MG63 (cell line): Measurements from ENCODE around the gene FAM186B. TPM values are rescaled to one million over a fixed set of nuclear protein-coding genes. Genes with fewer than 3 reads are reported as not detected.
A peak's percentile ranks its signal among the peaks of the same experiment; 100 is the strongest.

Experiments
- DNase-seq: peaks from one replicate; pipeline ENCODE4 v3.0.0-alpha.2; 2020
- H3K27me3 ChIP-seq: fragments of 250-450 bp; sonication (Bioruptor Pico); 2 replicates; pipeline ENCODE4 v1.5.1; 2020; ENCODE audit warnings: mild to moderate bottlenecking, moderate library complexity
- H3K36me3 ChIP-seq: fragments of 250-450 bp; sonication (Bioruptor Pico); 2 replicates; pipeline ENCODE4 v1.5.1; 2020; ENCODE audit warnings: mild to moderate bottlenecking, moderate library complexity
- H3K4me3 ChIP-seq: fragments of 250-450 bp; sonication (Bioruptor Pico); 2 replicates; pipeline ENCODE4 v1.5.1; 2020; ENCODE audit warnings: mild to moderate bottlenecking, moderate library complexity
- H3K9me3 ChIP-seq: fragments of 250-450 bp; sonication (Bioruptor Pico); 2 replicates; pipeline ENCODE4 v1.5.1; 2020; ENCODE audit warnings: mild to moderate bottlenecking, moderate library complexity
- total RNA-seq: library from RNA; depleted of rRNA; stranded (reverse); fragments of >200 nt; shearing (Covaris generic); gene quantifications from 2 replicates; pipeline ENCODE4 v1.2.3, GENCODE V29; 2014; ENCODE audit warnings: low replicate concordance; rRNA removed

The FAM186B gene
- total RNA-seq, 1 experiment from 2014 or later = not detected

- Histone ChIP-seq H3K27me3 (peaks cover 13% of the 10 kb centered on the region), H3K9me3 (no peaks in the 10 kb centered on the region), H3K4me3 (no peak overlapping the region), H3K36me3 (no peaks in the 10 kb centered on the region)
- DNase-seq = no peak
Measured at GRCh38 chr12:49540229-49541139, 65.0 kb downstream of the FAM186B start.

GRCh38 chr12:49539406-49540228 is 65.8 kb downstream of the FAM186B start:
- no peak overlapping the region for H3K4me3 ChIP-seq
- H3K36me3 ChIP-seq = no peaks in the 10 kb centered on the region
- H3K9me3 ChIP-seq = no peaks in the 10 kb centered on the region
- no peak for DNase-seq
- peaks cover 13% of the 10 kb centered on the region for H3K27me3 ChIP-seq

GRCh38 chr12:49538510-49539403 is 66.7 kb downstream of the FAM186B start, which contains the start of gene KCNH3:
Gene KCNH3 (plus strand): TSS chr12:49539030. CDS start chr12:49539417, 387 bp downstream.
- Histone ChIP-seq H3K4me3 (peak within 1 kb of the TSS; percentile 35), H3K27me3 (peaks cover 13% of the 10 kb centered on the region), H3K36me3 (no peaks in the 10 kb centered on the region), H3K9me3 (no peaks in the 10 kb centered on the region)
- peak; percentile 72 for DNase-seq

- Histone ChIP-seq H3K9me3 (no peaks in the 10 kb centered on the region), H3K27me3 (peaks cover 13% of the 10 kb centered on the region), H3K36me3 (no peaks in the 10 kb centered on the region), H3K4me3 (peak overlapping the region; percentile 4; the same call in 1 of the 2 replicates)
- DNase-seq = no peak
Measured at GRCh38 chr12:49537752-49538509, 67.5 kb downstream of the FAM186B start.

Other genes with a start within 250 kb of the FAM186B start
- 32.5 and 43.8 TPM in 2 replicates for gene SPATS2, start 238.2 kb downstream of the FAM186B start, total RNA-seq
- gene KCNH3, start 66.6 kb downstream of the FAM186B start, total RNA-seq = not detected in 2 replicates
- 54.4 and 107 TPM in 2 replicates for gene MCRS1, start 37.5 kb downstream of the FAM186B start, total RNA-seq
- 4.8 and 8.6 TPM in 2 replicates for gene PRPF40B, start 17.9 kb upstream of the FAM186B start, total RNA-seq
- 8.8 and 12.8 TPM in 2 replicates for gene FMNL3, start 101.8 kb upstream of the FAM186B start, total RNA-seq
- 260 and 282 TPM in 2 replicates for gene TMBIM6, start 135.9 kb upstream of the FAM186B start, total RNA-seq
- gene NCKAP5L, start 222.8 kb upstream of the FAM186B start, total RNA-seq = 5.3 and 8.8 TPM in 2 replicates
- 1.8 and 5.8 TPM in 2 replicates for gene BCDIN3D, start 237.5 kb upstream of the FAM186B start, total RNA-seq